Activated naive CD8-positive, alpha-beta T cell (primary cell): ENCODE results near the gene KCNMA1.

Experiments used
- H3K27ac Mint-ChIP-seq: one replicate; pipeline ENCODE4 v1.8.0; 2021; ENCODE audit warnings: mixed read lengths
- H3K27me3 Mint-ChIP-seq: one replicate; pipeline ENCODE4 v1.8.0; 2021; ENCODE audit warnings: mixed read lengths
- H3K36me3 Mint-ChIP-seq: one replicate; pipeline ENCODE4 v1.8.0; 2021; ENCODE audit warnings: mixed read lengths
- H3K4me1 Mint-ChIP-seq: one replicate; pipeline ENCODE4 v1.8.0; 2021; ENCODE audit warnings: low read depth, mixed read lengths
- H3K4me3 Mint-ChIP-seq: one replicate; pipeline ENCODE4 v1.8.0; 2021; ENCODE audit warnings: mild to moderate bottlenecking, mixed read lengths
- H3K9me3 Mint-ChIP-seq: one replicate; pipeline ENCODE4 v1.8.0; 2021; ENCODE audit warnings: low read depth, mixed read lengths

The KCNMA1 gene

GRCh38 chr10:76903387-76903945 lies 734.1 kb downstream of the KCNMA1 start:
- H3K27ac Mint-ChIP-seq = no peak overlapping the region
- H3K9me3 Mint-ChIP-seq = no peaks in the 10 kb centered on the region
- no peaks in the 10 kb centered on the region for H3K4me1 Mint-ChIP-seq
- H3K36me3 Mint-ChIP-seq = no peaks in the 10 kb centered on the region
- no peak overlapping the region for H3K4me3 Mint-ChIP-seq
- H3K27me3 Mint-ChIP-seq = no peaks in the 10 kb centered on the region

DNA sequence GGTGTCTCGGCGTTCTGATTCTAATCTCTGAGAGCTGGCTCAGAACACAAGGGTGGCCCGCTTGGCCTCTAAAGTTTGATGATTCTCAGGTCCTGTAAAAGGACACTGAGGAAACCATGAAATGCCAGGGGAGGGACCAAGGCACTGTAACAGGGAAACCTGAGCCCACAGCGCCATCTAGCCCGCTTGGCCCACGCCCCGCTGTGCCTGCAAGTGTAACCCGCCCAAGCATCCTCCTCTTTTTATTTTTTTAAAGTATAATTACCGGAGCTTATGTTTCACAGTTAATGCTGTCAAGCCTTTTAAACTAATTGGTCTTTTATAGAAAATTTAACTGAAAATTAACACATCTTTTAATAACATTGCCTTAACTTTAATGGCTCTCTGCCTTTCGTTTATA lies 734.7 kb downstream of the KCNMA1 start:
- H3K27me3 Mint-ChIP-seq = no peaks in the 10 kb centered on the region
- H3K4me1 Mint-ChIP-seq = no peaks in the 10 kb centered on the region
- H3K36me3 Mint-ChIP-seq = no peaks in the 10 kb centered on the region
- no peaks in the 10 kb centered on the region for H3K9me3 Mint-ChIP-seq
- no peak overlapping the region for H3K27ac Mint-ChIP-seq
- no peak overlapping the region for H3K4me3 Mint-ChIP-seq

GRCh38 chr10:76901701-76902100 lies 735.9 kb downstream of the KCNMA1 start:
- no peak overlapping the region for H3K27ac Mint-ChIP-seq

GRCh38 chr10:76899490-76899889 lies 738.1 kb downstream of the KCNMA1 start:
- Mint-ChIP-seq H3K27me3 (peaks cover 4% of the 10 kb centered on the region), H3K4me3 (no peak overlapping the region), H3K9me3 (no peaks in the 10 kb centered on the region), H3K27ac (no peak overlapping the region), H3K36me3 (no peaks in the 10 kb centered on the region), H3K4me1 (no peaks in the 10 kb centered on the region)

More at GRCh38 chr10:76901701-76902100, 735.9 kb downstream of the KCNMA1 start:
- Mint-ChIP-seq H3K27me3 (no peaks in the 10 kb centered on the region), H3K4me3 (no peak overlapping the region), H3K9me3 (no peaks in the 10 kb centered on the region), H3K36me3 (no peaks in the 10 kb centered on the region), H3K4me1 (no peaks in the 10 kb centered on the region)

GRCh38 chr10:76892766-76893479 lies 744.7 kb downstream of the KCNMA1 start:
- Mint-ChIP-seq H3K9me3 (no peaks in the 10 kb centered on the region), H3K27ac (no peak overlapping the region), H3K27me3 (peaks cover 5% of the 10 kb centered on the region), H3K4me1 (no peaks in the 10 kb centered on the region), H3K36me3 (no peaks in the 10 kb centered on the region), H3K4me3 (no peak overlapping the region)

DNA sequence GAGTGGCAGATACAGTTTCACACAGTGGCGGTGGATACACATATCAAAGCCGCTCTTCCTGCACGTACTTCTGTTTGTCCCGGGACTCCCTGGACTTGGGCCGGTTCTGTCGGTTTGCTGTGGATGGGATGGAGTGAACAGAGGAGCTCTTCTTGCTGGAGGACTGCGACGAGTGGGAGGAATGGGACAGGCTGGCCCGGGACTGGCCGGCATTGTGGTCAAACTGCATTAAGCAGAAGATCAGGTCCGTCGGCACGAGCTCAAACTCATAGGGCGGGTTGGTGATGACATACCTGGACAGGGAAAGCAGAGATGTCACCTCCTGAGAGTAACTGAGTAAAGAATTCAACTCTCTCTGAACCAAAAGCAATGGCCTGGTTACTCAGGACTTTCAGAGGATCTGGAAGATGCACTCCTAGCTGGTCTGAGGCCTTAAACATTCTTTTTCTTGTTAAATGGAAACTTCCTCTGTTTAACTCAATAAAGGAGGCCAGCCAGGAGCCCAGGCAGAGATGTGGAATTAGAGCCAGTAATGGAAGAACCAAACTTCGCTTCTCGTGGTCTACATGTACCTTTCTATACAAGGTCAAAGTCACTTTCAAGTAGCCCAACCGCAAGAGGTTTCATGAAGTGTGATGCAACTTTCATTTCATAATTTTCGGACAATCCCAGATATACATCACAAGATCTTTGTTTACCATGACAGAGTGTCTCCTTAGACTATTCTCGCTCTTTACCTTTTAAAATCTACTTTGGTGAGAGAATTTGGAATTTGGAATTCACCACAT lies 750.2 kb downstream of the KCNMA1 start:
- peaks cover 2% of the 10 kb centered on the region for H3K4me1 Mint-ChIP-seq
- no peaks in the 10 kb centered on the region for H3K9me3 Mint-ChIP-seq
- H3K4me3 Mint-ChIP-seq = no peak overlapping the region
- H3K27me3 Mint-ChIP-seq = peaks cover 7% of the 10 kb centered on the region
- no peaks in the 10 kb centered on the region for H3K36me3 Mint-ChIP-seq
- H3K27ac Mint-ChIP-seq = no peak overlapping the region

GRCh38 chr10:76885816-76886215 lies 751.8 kb downstream of the KCNMA1 start:
- Mint-ChIP-seq H3K27ac (no peak overlapping the region), H3K4me1 (peaks cover 4% of the 10 kb centered on the region), H3K27me3 (peaks cover 8% of the 10 kb centered on the region), H3K9me3 (no peaks in the 10 kb centered on the region), H3K36me3 (no peaks in the 10 kb centered on the region), H3K4me3 (no peak overlapping the region)

- no peaks in the 10 kb centered on the region for H3K9me3 Mint-ChIP-seq
- peaks cover 4% of the 10 kb centered on the region for H3K4me1 Mint-ChIP-seq
- no peak overlapping the region for H3K27ac Mint-ChIP-seq
- H3K4me3 Mint-ChIP-seq = no peak overlapping the region
- no peaks in the 10 kb centered on the region for H3K36me3 Mint-ChIP-seq
- H3K27me3 Mint-ChIP-seq = peaks cover 8% of the 10 kb centered on the region
Observed at GRCh38 chr10:76884673-76885275, 752.8 kb downstream of the KCNMA1 start.

- Mint-ChIP-seq H3K9me3 (no peaks in the 10 kb centered on the region), H3K27ac (no peak overlapping the region), H3K36me3 (no peaks in the 10 kb centered on the region), H3K4me3 (no peak overlapping the region), H3K4me1 (peaks cover 4% of the 10 kb centered on the region), H3K27me3 (peaks cover 8% of the 10 kb centered on the region)
Observed at GRCh38 chr10:76883596-76883995, 754.0 kb downstream of the KCNMA1 start.

DNA sequence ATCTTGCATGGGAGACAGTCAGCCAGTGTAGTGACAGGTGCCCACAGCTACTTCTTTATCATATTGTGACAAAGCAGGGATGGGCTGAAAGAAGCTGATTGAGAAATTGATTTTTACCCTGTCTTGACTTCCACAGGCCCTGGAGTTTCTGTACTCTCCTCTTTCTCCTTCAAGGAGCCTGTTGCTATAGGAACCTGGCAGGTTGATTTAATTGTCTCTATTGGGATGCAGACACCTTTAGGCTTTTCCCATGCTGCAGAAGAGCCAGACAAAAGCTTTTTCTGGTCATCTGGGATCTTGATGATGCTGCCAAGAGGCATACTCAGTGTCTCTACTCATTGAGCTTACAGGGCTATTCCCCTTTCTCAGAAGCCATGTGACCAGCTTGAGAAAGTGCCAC lies 754.8 kb downstream of the KCNMA1 start:
- Mint-ChIP-seq H3K4me1 (peaks cover 4% of the 10 kb centered on the region), H3K27me3 (peaks cover 8% of the 10 kb centered on the region), H3K9me3 (no peaks in the 10 kb centered on the region), H3K27ac (no peak overlapping the region), H3K4me3 (no peak overlapping the region), H3K36me3 (no peaks in the 10 kb centered on the region)

DNA sequence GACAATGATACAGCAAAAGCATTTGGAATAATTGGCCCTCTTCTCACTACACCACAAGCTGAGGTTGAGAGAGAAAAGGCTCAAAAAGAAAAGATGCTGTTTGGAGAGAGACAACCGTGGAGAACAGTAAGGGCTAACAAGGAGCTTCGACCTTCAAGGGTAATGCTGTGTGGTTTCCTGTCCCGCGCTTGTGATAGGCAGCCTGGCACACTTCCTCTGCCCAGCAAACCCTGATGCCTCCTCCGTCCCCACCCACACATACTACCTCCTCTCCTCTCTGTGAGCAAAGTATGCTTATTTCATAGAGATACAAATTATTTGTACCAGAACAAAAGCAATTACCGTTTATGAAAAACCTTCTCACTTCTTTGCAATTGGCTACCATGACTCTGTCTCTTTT lies 755.4 kb downstream of the KCNMA1 start:
- H3K27me3 Mint-ChIP-seq = peaks cover 8% of the 10 kb centered on the region
- no peaks in the 10 kb centered on the region for H3K9me3 Mint-ChIP-seq
- no peak overlapping the region for H3K4me3 Mint-ChIP-seq
- peaks cover 4% of the 10 kb centered on the region for H3K4me1 Mint-ChIP-seq
- H3K36me3 Mint-ChIP-seq = no peaks in the 10 kb centered on the region
- H3K27ac Mint-ChIP-seq = no peak overlapping the region

- Mint-ChIP-seq H3K4me1 (peaks cover 4% of the 10 kb centered on the region), H3K27ac (no peak overlapping the region), H3K4me3 (no peak overlapping the region), H3K9me3 (no peaks in the 10 kb centered on the region), H3K36me3 (no peaks in the 10 kb centered on the region), H3K27me3 (peaks cover 8% of the 10 kb centered on the region)
Observed at GRCh38 chr10:76881477-76882220, 756.0 kb downstream of the KCNMA1 start.

GRCh38 chr10:76880931-76881330 lies 756.7 kb downstream of the KCNMA1 start:
- Mint-ChIP-seq H3K4me1 (peaks cover 4% of the 10 kb centered on the region), H3K27me3 (peaks cover 7% of the 10 kb centered on the region), H3K27ac (no peak overlapping the region), H3K36me3 (no peaks in the 10 kb centered on the region), H3K4me3 (no peak overlapping the region), H3K9me3 (no peaks in the 10 kb centered on the region)

- H3K4me1 Mint-ChIP-seq = peaks cover 4% of the 10 kb centered on the region
- no peak overlapping the region for H3K4me3 Mint-ChIP-seq
Observed at GRCh38 chr10:76879116-76879913, 758.3 kb downstream of the KCNMA1 start.

More at GRCh38 chr10:76879116-76879913, 758.3 kb downstream of the KCNMA1 start:
- Mint-ChIP-seq H3K36me3 (no peaks in the 10 kb centered on the region), H3K9me3 (no peaks in the 10 kb centered on the region), H3K27me3 (peaks cover 7% of the 10 kb centered on the region), H3K27ac (no peak overlapping the region)
